AG04449 (cell line): Measurements from ENCODE around the gene IWS1.
"Not testable (repeated sequence)": the region's sequence is repeated elsewhere in the genome, so short reads cannot be mapped to it uniquely, and the experiment has no call there.

Experiments used
- CTCF ChIA-PET: fragments of 350-600 bp; formaldehyde crosslinking; extraction: SDS; loops from one replicate; lab custom pipeline; 2021; ENCODE audit warnings: antibody characterized with exemption; lab: Yijun Ruan, JAX
- POLR2A ChIA-PET: fragments of 400-600, 350-600 bp; formaldehyde crosslinking; extraction: SDS; loops from one replicate; lab custom pipeline; 2020; ENCODE audit warnings: antibody characterized with exemption, inconsistent platforms; lab: Yijun Ruan, JAX
- DNase-seq: peaks from one replicate; pipeline ENCODE4 v3.0.0-alpha.2; 2010; ENCODE audit warnings: low read depth, low spot score
- H3K4me3 ChIP-seq: 2 replicates; pipeline ENCODE4 v1.5.1; 2011; ENCODE audit warnings: low read depth, mild to moderate bottlenecking, control low read depth, low read length
- TF ChIP-seq, protein P1 (sequence below): IDR thresholded peaks from one replicate; pipeline ENCODE4 v1.5.1; 2011; ENCODE audit warnings: mild to moderate bottlenecking, moderate library complexity, low read length, control low read depth, inconsistent platforms; ENCODE audit not compliant: insufficient read depth; ENCODE audit errors: missing control alignments

The IWS1 gene

DNA sequence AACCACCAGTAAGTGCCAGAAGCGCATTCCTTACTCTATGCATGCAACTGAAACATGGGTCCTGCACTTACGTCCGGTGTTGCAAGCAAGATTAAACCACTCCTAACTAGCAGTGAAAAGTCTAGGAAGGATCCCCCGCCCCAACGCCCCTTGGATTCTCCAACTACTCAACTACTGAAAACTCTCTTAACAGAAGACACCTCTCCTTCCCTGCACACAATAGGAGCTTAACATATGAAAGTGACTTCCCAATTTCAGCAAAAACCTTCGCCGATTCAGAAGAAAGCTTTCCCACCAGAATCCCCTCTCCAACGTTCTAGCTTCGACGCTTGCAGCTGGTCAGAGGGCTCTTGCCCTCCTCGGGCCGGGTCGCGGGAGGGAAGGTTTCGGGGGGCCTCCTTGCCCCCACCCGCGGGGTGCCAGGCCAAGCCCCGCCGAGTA, 578 bp downstream of the IWS1 start:
- POLR2A ChIA-PET, result interaction anchor here (1.0 kb wide), 2 partner anchors 21 to 232 kb away, joined by 3 to 4 read pairs; partner anchors contain the start of gene ERCC3
- H3K4me3 ChIP-seq, result peak overlapping the region; percentile 87
- CTCF ChIA-PET, result interaction anchor here (1.1 to 1.4 kb wide), 3 partner anchors 12 to 201 kb away, joined by 3 to 5 read pairs (median 3); no protein-coding TSS in a partner anchor
- DNase-seq, result peak; percentile 10
- TF ChIP-seq, protein P1, sequence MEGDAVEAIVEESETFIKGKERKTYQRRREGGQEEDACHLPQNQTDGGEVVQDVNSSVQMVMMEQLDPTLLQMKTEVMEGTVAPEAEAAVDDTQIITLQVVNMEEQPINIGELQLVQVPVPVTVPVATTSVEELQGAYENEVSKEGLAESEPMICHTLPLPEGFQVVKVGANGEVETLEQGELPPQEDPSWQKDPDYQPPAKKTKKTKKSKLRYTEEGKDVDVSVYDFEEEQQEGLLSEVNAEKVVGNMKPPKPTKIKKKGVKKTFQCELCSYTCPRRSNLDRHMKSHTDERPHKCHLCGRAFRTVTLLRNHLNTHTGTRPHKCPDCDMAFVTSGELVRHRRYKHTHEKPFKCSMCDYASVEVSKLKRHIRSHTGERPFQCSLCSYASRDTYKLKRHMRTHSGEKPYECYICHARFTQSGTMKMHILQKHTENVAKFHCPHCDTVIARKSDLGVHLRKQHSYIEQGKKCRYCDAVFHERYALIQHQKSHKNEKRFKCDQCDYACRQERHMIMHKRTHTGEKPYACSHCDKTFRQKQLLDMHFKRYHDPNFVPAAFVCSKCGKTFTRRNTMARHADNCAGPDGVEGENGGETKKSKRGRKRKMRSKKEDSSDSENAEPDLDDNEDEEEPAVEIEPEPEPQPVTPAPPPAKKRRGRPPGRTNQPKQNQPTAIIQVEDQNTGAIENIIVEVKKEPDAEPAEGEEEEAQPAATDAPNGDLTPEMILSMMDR, result no peak

DNA sequence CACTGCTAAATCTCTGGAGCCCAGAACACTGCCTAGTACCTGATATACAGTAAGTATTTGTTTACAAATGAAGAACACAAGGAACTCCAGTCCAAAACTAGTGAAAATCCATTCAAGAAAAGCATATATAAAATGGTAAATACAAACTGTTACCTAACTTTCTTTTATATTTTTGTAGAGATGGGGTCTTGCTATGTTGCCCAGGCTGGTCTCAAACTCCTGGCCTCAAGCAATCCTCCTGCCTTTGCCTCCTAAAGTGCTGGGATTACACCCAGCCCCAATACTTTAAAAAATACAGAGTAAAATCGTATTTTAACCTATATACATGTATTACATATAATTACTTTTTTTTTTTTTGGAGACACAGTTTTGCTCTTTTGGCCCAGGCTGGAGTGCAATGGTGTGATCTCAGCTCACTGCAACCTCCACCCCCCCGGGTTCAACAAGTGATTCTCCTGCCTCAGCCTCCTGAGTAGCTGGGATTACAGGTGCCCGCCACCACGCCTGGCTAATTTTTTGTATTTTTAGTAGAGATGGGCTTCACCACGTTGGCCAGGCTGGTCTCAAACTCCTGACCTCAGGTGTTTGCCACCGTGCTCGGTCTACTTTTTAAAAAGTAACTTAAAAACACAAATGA, 2.0 kb downstream of the IWS1 start:
- DNase-seq, POLR2A ChIA-PET, CTCF ChIA-PET, H3K4me3 ChIP-seq: not testable (repeated sequence)

DNA sequence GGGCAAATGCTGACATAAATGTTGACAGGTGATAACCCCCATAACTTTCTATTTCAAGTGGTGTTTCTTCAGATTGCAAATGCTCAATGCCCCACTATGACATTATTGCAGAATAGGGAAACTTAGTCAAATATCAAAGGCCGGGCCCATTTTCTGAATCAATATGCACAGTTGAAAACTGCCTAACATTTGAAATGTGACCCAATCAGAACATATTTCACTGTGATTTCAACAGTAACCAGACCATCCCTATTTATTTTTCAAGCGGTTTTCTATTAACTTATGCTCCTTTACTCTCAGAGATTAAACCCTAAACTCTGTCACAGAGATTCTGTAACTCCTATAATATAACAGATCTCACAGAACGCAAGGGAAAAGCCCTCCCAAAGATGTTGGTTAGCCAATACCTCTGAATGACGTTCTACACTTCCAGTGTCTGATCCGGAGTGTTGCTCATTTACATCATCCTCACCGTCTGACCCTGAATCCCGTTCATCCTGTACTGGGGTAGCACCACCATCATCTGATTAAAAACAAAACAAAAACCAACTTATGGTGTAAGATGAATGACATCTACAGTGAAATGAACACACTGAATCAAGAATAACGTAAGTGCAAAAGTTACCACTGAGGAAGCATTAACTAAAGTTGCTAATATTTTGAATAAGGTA, 2.9 kb downstream of the IWS1 start:
- no peak overlapping the region for H3K4me3 ChIP-seq
- CTCF ChIA-PET, result no interaction called here
- no peak for DNase-seq
- POLR2A ChIA-PET, result no interaction called here
- TF ChIP-seq, protein P1, result no peak

DNA sequence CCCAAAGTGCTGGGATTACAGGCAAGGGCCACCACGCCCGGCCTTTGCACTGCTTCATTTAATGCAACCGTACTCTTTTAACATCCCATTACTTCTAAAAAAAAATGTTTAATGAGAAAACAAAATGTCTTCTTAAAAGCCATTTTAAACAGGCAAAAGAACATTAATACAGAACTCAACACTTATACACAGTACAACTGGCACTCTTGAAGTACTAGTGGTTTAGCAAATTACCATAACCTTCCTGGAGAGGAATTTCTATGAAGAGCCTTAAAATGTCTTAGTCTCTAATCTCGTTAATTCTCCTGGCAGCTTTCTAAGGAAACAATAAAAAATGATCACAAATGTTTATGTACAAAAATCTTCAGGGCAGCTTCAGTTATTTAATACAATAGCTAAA, 5.9 kb downstream of the IWS1 start:
- H3K4me3 ChIP-seq, result no peak overlapping the region
- ChIA-PET POLR2A (no interaction called here), CTCF (no interaction called here)
- TF ChIP-seq, protein P1, result no peak
- DNase-seq, result no peak

DNA sequence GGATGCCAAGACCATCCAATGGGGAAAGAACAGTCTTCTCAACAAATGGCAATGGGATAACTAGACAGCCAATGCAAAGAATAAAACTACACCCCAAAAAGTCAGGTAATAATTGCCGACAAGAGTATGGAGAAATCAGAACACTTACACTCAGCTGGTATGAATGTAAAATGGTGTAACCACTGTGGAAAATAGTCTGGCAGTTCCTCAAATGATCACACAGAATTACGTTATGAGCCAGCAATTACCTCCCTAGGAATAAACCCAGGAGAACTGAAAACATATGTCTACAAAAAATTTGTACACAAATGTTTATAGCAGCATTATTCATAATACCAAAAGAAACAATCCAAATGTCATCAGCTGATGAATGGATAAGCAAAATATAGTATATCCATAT, 8.8 kb downstream of the IWS1 start:
- ChIA-PET CTCF (interaction anchor here (1.4 kb wide), 1 partner anchor 136 kb away, joined by 3 read pairs; no protein-coding TSS in a partner anchor), POLR2A (interaction anchor here (0.8 to 1.5 kb wide), 2 partner anchors 9 kb away, joined by 3 read pairs; no protein-coding TSS in a partner anchor)
- no peak for DNase-seq
- H3K4me3 ChIP-seq, result no peak overlapping the region
- TF ChIP-seq, protein P1, result no peak

DNA sequence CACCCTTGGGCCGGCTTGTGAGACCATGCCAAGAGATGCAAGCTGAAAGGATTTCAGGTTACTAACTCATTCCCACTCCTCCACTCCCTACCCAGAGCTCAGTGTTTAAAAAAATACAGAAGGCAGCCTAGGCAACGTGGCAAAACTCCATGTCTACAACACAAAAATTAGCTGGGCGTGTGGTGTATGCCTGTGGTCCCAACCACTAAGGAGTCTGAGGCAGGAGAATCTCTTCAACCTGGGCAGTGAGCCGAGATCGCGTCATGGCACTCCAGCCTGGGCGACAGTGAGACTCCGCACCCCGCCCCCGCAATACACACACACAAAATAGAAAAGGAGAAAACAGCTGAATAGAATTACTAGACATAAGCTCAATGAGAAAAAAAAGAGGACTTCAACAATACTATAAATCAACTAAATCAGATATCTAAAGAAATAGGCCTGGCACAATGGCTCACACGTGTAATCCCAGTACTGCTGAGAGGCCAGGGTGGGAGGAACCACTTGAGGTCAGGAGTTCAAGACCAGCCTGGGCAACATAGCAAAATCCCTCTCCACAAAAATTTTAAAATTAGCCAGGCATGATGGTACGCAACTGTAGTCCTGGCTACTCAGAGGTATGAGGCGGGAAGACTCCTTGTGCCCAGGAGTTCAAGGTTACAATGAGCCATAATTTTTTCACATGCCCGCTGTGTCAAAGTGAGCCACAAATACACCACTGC, 10.1 kb downstream of the IWS1 start:
- CTCF ChIA-PET, result no interaction called here
- TF ChIP-seq, protein P1, result no peak
- H3K4me3 ChIP-seq, result no peak overlapping the region
- POLR2A ChIA-PET, result interaction anchor here (1.9 kb wide), 1 partner anchor 11 kb away, joined by 6 read pairs; the partner anchor contains the start of gene IWS1
- no peak for DNase-seq
